NCI-H2196 (cell line): ENCODE data around the gene RPP38.

Source experiments
- DNase-seq: peaks from one replicate; lab custom pipeline; 2025; ENCODE audit not compliant: unreplicated experiment; lab: John Stamatoyannopoulos, UW

RPP38 gene

GRCh38 chr10:15097011-15097812, at the start of gene RPP38:
Gene RPP38 (plus strand): TSS chr10:15097355. CDS start chr10:15103315, 5,960 bp downstream.
- peak; percentile 90 for DNase-seq

DNA sequence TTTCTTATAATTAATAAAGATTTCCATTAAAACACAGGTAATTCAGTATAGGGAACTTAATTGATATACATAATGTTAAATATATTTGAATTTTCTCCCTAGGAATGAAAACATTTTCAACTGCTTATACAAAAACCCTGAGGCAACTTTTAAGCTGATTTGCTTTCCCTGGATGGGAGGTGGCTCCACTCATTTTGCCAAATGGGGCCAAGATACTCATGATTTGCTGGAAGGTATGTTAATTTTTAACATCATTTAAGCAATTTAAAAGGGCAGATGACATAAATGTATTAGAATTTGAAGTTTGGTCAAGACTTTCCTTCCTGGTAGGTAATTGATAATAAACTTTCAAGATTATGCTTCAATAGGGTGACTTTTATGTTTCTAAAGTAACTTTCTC, 47.6 kb upstream of the RPP38 start:
- DNase-seq = no peak

DNA sequence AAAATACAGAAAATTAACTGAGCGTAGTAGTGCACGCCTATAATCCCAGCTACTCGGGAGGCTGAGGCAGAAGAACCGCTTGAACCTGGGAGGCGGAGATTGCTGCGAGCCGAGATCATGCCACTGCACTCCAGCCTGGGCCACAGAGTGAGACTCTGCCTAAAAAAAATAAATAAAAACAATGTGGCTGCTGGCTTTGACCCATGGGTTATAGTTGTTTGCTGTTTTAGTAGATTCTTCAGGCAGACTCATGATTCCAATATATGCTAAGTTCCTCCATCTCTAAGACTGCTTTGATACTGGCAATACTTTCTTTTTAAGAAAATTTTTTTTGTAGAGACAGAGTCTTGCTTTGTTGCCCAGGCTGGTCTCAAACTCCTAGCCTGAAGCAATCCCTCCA, 45.0 kb upstream of the RPP38 start:
- no peak for DNase-seq

GRCh38 chr10:15053061-15053460, 44.1 kb upstream of the RPP38 start:
- no peak for DNase-seq

DNA sequence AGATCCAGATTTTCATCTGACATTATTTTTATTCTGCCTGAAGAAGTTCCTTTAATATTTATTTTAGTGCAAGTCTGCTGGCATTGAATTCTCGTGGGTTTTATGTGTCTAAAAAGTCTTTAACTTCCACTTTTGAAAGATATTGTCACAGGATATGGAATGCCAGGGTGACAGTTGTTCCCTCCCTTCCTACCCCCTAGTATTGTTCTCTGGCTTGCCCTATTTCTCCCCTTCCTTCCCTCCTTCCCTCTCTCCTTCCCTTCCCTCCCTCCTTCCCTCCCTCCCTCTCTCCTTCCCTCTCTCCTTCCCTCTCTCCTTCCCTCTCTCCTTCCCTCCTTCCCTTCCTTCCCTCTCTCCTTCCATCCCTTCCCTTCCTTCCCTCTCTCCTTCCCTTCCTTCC, 38.5 kb upstream of the RPP38 start:
- DNase-seq = no peak

DNA sequence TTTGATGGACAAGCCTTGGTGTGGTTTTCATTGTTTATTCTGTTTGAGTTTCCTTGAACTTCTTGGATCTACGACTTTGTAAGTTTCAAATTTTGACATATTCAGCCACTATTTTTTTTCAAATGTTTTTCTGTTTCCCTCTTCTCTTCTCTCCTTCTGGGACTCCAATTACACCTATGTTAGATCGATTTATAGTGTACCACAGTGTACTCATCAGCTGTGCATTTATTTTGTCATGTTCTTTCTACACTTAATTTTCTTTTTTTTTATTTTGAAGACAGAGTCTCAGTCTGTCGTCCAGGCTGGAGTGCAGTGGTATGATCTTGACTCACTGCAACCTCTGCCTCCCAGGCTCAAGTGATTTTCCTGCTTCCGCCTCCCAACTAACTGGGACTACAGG, 37.2 kb upstream of the RPP38 start:
- DNase-seq = no peak

DNA sequence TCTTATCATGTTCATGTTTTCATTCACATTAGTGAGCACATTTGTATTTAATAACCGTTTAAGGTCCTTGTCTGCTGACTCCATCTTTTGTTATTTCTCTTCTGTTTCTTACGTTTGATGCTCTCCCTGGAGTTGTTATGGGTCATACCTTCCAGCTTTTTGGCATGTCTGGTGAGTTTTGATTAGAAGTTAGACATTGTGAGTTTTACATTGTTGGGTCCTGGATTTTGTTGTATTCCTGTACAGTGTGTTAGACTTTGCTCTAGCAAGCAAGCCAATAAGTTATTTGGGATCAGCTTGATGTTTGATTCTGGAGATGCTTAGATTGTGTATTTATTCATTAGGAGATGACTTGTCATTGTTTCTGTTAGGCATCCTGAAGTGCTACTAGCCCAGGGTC, 36.5 kb upstream of the RPP38 start:
- no peak for DNase-seq

- DNase-seq = no peak
Measured at GRCh38 chr10:15067154-15067553, 30.0 kb upstream of the RPP38 start.

DNA sequence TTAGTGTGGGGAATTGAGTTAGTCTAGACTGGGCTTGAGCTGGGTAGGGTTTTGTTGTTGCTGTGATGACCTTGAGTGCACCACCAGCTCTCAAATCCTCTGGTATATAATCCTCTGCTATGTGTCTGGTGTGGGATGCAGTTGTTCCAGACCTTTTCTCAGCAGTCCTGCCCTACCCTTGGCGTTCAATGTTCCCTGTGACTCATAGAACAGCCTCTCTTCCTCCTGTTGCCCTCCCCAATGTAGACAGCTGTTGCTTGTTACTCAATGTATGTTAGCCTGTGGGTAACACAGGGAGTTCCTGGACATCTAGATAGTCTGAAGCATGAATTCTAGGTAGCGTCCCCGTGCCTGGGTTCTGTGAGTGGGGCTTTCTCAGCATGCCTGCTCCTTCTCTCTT, 28.4 kb upstream of the RPP38 start:
- DNase-seq = no peak

- no peak for DNase-seq
Measured at GRCh38 chr10:15069230-15069629, 27.9 kb upstream of the RPP38 start.

DNA sequence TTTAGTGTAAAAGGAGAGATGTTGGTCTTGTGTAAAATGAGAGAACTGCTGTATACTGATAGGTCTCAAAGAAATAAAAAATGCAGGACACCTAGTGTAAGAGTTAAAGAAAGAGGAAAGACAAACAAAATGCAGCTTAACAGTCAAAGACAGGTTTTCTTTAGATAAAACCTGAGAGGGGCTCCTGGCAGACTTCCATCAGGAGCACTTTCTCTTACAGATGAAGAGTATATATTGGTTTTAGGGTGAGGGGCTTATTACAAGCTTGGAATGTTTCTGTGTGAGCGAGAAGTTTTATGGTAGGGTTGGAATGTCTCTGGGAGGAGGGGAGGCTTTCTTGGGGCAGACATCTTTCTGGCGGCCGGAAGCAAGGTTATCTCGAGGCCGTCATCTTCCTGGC, 24.8 kb upstream of the RPP38 start:
- DNase-seq = no peak

DNA sequence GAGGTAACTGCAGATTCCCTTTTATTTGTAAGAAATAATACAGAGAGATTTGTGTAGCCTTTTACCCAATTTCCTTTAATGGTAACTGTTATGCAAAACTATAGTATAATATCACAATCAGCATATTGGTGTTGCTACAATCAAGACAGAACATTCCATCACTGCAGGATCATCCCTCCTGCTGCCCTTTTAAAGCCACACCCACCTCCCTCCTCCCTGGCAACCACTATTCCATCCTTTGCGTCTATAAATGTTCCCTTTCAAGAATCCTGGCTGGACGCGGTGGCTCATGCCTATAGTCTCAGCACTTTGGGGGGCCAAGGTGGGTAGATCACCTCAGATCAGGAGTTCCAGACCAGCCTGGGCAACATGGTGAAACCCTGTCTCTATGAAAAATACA, 21.7 kb upstream of the RPP38 start:
- no peak for DNase-seq

DNA sequence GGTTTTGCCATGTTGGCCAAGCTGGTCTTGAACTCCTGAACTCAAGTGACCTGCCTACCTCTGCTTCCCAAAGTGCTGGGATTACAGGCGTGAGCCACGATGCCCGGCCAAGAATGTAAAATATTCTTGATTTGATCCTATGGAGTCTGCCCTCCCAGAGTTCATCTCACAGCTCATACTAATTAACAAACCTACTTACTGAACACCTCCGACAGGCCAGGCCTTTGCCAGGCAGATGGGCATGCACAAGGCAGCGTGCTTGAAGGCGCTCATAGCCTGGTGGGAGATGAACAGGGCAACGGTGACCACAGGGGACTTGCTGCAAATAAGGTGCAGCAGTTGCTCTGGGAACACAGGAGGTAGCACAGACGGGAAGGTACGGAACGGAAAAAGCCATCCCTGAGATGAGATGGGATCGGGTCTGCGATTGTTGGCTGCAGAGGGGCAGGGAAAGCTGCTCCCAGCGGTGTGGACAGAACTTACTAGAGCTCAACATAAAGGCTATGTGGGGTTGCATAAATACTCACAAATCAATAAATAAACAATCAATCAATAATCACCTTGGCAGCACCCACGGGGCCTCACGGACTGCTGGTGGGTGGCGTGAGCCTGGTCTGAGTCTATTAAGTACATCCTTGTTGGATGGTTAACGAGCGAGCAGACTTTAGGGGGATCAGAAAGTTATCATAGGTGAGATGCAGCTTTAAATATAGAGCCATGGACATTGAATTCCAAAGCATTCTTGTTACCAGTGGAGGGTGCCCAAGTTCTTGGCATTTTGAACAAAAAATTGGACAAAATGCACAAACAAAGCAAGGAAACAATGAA, 13.3 kb upstream of the RPP38 start:
- no peak for DNase-seq

DNA sequence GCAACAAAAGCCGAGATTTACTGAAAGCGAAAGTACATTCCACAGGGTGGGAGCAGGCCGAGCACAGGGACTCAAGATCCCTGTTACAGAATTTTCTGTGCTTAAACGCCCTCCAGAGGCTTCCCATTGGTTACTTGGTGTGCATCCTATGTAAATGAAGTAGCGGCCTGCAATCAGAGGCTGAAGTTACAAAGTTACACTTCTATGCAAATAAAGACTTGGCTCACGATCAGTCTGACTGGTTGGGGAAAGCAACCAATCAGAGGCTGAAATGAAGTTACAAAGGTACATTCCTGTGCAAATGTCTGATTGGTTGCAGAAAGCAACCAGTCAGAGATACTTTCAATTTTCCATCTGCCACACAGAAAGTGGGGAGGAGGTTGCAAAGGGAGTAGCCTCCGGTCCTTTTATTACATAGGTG, 12.6 kb upstream of the RPP38 start:
- DNase-seq = peak; percentile 73

DNA sequence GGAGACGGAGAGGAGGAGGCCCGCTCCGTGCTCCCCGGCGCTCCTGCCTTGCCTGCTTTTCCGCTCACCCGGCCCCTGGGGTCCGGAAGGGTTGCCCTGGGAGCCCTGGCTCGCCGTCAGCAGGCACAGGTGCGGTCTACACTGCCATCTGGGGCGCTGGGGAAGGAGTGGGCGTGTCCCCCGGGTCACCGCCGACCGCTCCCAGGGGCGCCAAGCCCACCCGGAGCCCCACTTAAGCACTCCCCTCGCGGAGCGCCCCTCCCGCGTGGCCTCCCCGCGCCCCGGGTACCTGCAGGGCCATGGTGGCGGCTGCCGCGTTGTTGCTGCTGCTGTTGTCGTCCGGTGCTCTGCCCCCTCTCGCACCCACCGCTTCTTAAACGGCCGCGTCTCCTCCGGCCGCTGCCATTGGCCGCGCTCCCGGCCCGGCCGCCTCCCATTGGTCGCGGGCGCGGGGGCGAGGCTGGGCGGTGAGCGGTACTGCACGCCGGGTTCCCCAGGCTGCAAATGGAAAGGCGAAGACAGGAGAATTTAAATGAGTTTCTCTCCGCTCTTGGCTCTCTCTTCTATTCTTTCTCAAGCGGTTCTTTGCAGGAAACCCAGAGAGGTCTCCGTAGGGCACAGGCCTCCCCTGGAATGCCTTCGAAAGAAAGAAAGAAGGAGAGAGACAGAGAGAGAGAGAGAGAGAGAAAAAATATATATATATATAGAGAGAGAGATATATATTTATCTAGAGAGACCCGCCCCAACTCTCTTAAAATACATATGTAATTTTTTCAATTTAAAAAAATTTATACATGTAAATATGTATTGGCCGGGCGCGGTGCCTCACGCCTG, 8.5 kb upstream of the RPP38 start, which contains the start of gene ACBD7:
TSS of gene ACBD7 (minus strand) at position 349 of the 834 bp plus-strand sequence. CDS start at position 301, 48 bp downstream.
- DNase-seq = peak; percentile 80

DNA sequence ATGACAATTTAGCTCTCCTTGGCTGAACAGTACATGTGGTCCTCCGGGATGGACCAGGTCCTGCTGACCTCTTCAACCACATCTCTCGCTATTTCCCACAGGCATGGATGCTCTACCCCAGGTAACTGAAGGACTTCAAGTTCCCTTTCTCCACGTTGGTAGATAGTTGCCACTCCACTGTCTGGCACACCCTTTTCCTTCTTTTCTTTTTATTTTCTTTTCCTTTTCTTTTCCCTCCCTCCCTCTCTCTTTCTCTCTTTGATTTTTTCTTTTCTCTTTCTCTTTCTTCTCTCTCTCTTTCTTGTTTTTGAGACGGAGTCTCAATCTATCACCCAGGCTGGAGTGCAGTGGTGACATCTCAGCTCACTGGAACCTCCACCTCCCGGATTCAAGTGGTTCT, 5.7 kb upstream of the RPP38 start:
- DNase-seq = no peak

GRCh38 chr10:15092855-15093408, 4.2 kb upstream of the RPP38 start:
- no peak for DNase-seq

- DNase-seq = no peak
Measured at GRCh38 chr10:15096661-15097010, 519 bp upstream of the RPP38 start.

DNA sequence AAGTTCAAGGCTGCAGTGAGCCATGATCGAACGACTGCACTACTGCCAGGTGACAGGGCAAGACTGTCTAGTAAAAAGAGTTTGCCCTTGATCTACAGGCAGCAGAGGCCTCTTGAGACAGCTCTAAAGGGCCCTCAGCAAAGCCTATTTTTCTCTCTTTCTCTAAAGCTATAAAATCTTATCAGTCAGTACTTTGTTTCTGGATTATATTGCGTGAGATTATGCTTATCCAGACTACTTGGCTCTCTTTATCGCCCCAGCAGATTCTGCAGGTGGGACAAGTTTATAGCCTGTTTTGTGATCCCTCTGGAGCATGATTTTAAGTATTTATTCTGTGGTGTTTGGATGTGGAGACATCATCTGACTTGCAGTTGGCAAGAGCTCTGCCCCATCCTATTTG, 2.7 kb downstream of the RPP38 start:
- peak; percentile 3 for DNase-seq

GRCh38 chr10:15103513-15103912, 6.4 kb downstream of the RPP38 start:
- no peak for DNase-seq
